GM21576 (cell line): ENCODE results near the gene NADK2.
A peak's percentile ranks its signal among the peaks of the same experiment; 100 is the strongest.

Experiments used
- ATAC-seq: cut with Tn5 transposase; IDR thresholded peaks from one replicate; pipeline ENCODE4 v1.9.1; 2021; ENCODE audit warnings: mild to moderate bottlenecking, moderate library complexity; ENCODE audit not compliant: unreplicated experiment

Gene NADK2

DNA sequence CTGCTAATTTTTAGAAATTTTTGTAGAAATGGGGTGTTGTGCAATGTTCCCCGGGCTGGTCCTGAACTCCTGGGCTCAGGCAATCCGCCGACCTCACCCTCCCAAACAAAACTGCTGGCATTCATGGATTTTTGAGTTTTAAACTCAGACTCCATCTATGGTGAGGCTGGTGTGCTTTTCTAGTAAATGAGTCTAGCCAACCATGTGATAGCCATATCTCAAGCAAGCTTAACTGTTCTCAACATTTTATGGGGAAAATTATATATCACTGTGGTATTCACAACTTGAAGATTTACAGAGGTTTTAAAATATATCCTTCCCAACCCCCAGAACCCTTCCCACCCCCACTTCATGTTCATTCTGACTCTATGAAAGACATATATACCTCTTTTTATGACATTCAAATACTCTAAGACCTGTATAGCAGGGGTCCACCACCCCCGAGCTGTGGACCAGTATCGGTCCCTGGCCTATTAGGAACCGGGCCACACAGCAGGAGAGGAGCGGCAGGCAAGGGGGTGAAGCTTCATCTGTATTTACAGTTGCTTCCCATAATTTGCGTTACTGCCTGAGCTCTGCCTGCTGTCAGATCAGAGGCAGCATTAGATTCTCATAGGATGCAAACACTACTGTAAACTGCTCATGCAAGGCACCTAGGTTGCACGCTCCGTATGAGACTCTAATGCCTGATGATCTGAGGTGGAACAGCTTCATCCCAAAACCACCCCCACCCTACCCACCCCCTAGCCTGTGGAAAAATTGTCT, 4.5 kb upstream of the NADK2 start:
- ATAC-seq, result no peak

GRCh38 chr5:36244076-36244475, 2.4 kb upstream of the NADK2 start:
- no peak for ATAC-seq

DNA sequence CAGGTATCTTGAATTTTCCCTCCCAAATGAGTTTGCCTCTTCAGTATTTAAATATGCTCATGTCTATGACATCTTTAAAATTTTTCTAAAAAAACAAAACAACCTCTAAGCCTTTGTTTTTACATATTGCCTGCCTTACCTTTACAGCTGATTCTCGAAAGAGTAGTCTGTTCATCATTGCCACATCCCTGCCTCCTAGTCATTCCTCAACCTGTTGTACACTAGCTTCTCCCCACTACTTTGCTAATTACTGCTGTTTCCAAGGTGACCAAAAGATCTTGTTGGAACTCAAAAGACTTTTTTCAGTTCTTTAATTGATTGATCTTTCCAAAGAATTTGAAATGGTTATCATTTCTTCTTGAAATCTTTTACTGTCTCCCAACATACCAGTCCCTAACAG, 1.9 kb upstream of the NADK2 start:
- no peak for ATAC-seq

DNA sequence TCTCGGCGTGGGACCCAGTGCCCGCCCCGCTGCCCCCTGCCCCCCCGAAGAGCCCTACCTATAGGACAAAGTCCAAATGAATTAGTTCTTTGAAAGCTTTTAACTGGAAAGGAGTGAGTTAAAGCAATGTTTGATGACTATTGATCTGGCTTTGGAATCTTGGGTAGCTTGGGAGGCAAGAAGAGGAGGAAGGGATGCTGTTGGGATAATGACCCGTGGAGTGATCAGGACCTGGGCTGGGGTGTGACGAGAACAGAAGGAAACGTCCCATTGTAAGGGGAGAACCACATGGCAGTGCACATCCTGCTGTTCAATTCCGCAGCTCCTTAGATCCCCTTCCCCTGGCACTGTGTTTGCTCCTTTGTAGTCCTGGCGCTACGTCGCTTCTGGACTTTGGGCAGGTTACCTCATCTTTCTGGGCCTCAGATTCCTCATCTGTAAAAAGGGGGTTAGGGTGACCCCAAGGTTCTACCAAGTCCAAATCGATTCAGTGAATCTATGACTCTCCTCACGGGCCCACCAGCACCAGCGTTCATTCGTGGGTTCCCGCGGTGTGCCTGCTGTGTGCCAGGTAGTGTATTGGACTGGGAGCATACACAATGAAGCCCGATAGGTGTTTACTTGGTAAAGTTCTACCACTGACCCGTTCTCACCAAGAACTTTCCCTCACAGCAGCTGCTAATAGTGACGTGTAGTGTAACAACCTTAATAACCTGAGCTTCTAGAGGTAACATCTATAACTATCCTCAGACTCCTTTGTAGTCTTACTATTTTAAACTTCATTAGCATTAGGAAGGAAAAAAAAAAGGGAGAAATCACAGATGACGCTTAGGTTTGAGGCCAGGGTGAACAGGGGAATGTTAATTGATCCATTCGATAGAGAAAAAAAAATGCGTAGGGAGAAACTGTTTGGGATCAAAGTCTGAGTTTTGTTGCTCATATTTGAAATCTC, 1.1 kb upstream of the NADK2 start:
- ATAC-seq, result no peak

DNA sequence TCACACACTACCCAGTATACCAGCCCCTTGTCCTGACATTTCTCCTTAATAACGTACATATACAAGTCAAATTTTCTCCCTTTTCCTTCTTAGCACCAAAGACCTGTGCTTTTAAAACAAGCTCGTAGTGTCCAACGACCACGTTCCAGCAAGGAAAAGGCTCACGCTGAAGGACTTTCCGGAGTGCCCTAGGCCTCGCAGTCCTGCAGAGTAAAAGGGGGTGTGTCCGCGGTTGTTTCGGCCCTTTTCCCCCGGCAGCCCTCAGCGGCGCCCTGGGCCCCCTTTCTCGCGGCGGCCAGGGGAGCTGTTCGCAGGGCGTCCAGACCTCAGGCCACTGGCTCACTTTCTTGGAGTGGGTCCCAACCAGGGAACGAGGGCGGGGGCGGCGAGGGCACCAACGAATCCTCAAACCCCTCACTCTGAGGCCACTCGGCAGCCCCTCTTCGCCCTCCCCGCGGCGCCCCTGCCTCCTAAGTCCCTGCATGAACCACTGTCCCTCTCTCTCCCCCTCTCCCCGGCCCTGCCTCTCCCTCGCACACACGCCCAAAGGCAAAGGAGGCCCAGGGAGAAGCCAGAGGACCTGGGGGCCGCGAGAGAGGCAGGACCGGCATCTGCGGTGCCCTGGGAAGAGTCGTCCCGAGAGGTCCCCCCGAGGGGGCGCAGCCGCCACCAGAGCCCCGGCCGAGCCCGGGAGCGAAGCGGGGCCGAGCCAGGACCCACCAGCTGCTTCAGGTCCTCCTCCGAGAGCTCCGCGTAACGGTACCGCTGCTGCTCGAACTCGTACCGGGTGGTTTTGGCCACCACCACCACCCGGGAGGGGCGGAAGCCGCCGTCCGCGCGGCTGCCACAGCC, 720 bp downstream of the NADK2 start:
- ATAC-seq, result peak; percentile 28

DNA sequence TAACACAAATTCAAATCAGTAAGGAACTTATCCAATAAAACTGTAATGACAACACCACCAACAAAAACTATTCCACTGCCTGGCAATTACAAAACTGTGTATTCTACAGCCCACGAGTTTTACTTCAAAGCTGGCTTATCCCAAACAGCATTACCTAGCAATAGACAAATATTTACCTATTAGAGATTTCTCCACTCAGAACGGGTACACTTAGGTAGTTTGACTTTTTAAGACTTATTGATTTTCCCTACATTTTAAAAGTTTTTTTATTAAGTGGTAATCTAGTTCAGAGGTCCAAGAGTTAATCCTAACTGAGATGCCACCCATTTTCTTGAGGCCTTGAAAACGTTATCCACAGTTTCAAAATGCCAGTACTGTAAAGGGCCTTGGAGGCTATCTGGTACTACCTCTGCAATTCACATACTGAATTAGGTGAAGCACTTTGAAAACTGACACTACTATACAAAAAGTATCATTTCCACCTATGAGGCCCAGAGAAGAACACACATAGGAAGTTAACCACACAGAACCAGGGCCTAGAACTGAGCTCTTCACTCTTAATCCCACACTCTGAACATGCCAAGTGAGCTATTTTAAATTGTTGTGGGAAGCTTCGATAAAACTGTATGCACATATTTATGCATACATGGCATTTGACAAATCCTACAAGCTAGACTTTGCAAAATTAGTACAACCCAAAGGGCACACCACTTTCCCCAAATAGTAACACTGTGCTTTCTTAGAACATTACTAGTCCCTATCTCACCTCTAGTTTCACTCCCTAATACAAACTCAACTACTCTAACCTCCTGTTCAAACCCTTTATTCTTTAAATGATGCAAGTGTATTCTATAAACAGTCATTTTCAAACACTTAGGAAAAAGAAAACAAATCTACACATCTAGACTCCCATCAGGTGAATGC, 2.1 kb downstream of the NADK2 start:
- no peak for ATAC-seq

GRCh38 chr5:36238502-36239295, 3.0 kb downstream of the NADK2 start:
- ATAC-seq, result no peak

GRCh38 chr5:36237751-36238150, 4.0 kb downstream of the NADK2 start:
- ATAC-seq, result no peak

DNA sequence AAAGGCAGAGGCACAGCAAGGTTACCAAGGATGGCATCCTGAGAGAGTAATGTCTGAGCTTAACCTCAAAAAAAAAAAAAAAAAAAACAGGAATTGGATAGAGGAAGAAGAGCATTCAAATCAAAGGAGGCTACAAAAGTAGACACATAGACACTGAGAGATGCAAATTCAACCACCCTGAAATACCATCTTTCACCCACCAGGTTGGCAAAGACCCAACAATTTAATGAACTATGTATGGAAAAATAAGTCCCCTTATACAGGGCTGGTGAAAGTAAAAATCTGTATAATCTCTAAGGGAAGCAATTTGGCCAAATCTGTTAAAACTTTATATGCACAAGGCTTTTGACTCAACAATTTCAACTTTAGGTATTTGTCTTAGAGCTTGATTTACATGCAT, 4.9 kb downstream of the NADK2 start:
- ATAC-seq, result no peak

GRCh38 chr5:36232533-36232932, 9.2 kb downstream of the NADK2 start:
- no peak for ATAC-seq

- ATAC-seq, result no peak
These were observed 11.5 kb downstream of the NADK2 start for GRCh38 chr5:36230151-36230790.

DNA sequence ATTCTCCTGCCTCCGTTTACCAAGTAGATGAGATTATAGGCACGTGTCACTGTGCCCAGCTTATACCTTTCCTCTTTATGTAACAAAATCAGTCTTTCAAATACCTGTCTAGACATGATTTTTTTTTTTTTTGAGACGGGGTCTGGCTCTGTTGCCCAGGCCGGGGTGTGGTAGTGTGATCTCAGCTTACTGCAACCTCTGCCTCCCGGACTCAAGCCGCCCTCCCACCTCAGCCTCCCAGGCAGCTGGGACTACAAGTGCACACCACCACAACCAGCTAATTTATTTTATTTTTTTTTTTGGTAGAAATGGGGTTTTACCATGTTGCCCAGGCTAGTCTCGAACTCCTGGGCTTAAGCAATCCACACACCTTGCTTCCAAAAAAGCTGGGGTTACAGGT, 13.2 kb downstream of the NADK2 start:
- no peak for ATAC-seq

DNA sequence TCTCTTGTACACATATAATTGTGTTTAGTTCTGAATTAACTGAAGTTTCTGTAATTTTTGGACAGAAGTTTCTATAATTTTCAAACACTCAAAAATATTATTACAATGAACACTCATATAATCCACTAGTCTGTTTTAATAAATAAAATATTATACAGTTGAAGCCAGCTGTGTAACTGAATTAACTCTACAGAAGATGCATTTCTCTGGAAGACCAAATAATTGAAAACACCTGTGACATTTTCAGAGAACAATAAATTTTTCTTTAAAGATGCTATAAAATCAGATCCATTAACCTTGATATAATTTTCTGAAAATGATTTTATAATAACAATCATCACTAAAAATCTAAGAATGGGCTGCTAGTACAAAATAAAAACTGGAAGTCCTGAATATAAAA, 14.7 kb downstream of the NADK2 start:
- no peak for ATAC-seq

GRCh38 chr5:36222620-36223019, 19.1 kb downstream of the NADK2 start:
- ATAC-seq, result no peak

- ATAC-seq, result no peak
These were observed 23.7 kb downstream of the NADK2 start for GRCh38 chr5:36217988-36218387.

- ATAC-seq, result no peak
These were observed 24.2 kb downstream of the NADK2 start for GRCh38 chr5:36217567-36217966.

DNA sequence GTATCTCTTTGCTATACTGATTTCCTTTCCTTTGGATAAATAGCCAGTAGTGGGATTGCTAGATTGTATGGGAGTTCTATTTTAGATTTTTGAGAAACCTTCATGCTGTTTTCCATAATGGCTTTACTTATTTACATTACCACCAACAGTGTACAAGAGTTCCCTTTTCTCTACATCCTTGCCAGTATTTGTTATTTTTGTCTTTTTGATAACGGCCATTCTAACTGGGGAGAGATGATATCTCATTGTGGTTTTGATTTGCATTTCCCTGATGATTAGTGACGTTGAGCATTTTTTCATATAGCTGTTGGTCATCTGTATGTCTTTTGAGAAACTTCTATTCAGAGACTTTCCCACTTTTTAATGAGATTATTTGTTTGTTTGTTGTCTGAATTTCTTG, 25.8 kb downstream of the NADK2 start:
- no peak for ATAC-seq

- no peak for ATAC-seq
These were observed 27.3 kb downstream of the NADK2 start for GRCh38 chr5:36214436-36214835.

DNA sequence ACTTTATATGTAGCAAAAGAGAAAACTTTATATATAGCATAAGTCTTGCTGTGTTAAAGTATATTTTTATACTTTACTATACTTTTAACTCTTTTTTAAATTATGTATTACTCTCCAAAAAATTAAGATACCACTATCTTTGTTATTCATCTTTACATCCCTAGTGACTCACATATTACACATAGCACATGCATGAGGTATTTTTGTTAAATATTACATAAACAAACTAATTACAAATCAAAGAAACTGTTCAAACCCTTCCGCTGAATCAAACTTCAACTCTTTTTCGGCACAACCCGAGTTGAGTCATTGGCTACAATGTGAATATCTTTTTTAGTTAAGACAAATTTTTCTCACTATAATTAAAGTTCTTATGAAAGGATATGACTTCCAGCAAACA, 32.1 kb downstream of the NADK2 start:
- ATAC-seq, result no peak
